CD4-positive, alpha-beta T cell (primary cell): ENCODE data around the gene SOS2. TPM values are rescaled to one million over a fixed set of nuclear protein-coding genes. Genes with fewer than 3 reads are reported as not detected.

ENCODE experiments used
- ATAC-seq: fragments of 200-7000 bp; cut with Tn5 transposase; one replicate; pipeline ENCODE4 v1.10.0; 2022; ENCODE audit warnings: mild to moderate bottlenecking; ENCODE audit not compliant: poor library complexity
- CTCF ChIA-PET: fragments of 350-600 bp; sonication (Branson Sonifier 250); formaldehyde crosslinking; loops from one replicate; lab custom pipeline; 2021; ENCODE audit warnings: antibody characterized with exemption, inconsistent platforms; lab: Charles Lee
- POLR2A ChIA-PET: fragments of 350-600 bp; sonication (Branson Sonifier 250); formaldehyde crosslinking; loops from one replicate; lab custom pipeline; 2021; ENCODE audit warnings: antibody characterized with exemption, inconsistent platforms; lab: Charles Lee
- DNase-seq, 14 experiments: peaks; one replicate each; pipeline ENCODE4 v3.0.0-alpha.2; 2013 to 2020; ENCODE audit warnings: mixed read lengths in 2 of 14
- H3K27ac ChIP-seq, 2 donors: one replicate each; pipeline versions ENCODE4 v1.5.1 to v1.7.0; 2013; ENCODE audit warnings: low read length in 2 of 2, low read depth in 1 of 2, mild to moderate bottlenecking in 1 of 2
- H3K27me3 ChIP-seq, 2 experiments: 1 replicate in 1 of 2; 2 replicates in 1 of 2; pipeline versions ENCODE4 v1.6.1 to v1.7.0; 2013; ENCODE audit warnings: low read length in 2 of 2, control low read depth in 1 of 2, mild to moderate bottlenecking in 1 of 2, moderate library complexity in 1 of 2; ENCODE audit not compliant: insufficient read depth in 2 of 2, control insufficient read depth in 1 of 2
- H3K36me3 ChIP-seq: one replicate; pipeline ENCODE4 v1.6.1; 2013; ENCODE audit warnings: low read length, control low read depth; ENCODE audit not compliant: insufficient read depth
- H3K4me1 ChIP-seq: one replicate; pipeline ENCODE4 v1.6.1; 2013; ENCODE audit warnings: low read length, control low read depth; ENCODE audit not compliant: insufficient read depth
- H3K4me3 ChIP-seq: one replicate; pipeline ENCODE4 v1.5.1; 2013; ENCODE audit warnings: mild to moderate bottlenecking, low read length, moderate library complexity
- H3K9me3 ChIP-seq, 2 experiments: 1 replicate in 1 of 2; 2 replicates in 1 of 2; pipeline versions ENCODE4 v1.6.1 to v1.7.0; 2013; ENCODE audit warnings: low read length in 2 of 2, mild to moderate bottlenecking in 2 of 2, control low read depth in 1 of 2, moderate library complexity in 1 of 2; ENCODE audit not compliant: control insufficient read depth in 1 of 2, insufficient read depth in 1 of 2
- H3K27ac Mint-ChIP-seq: one replicate; pipeline ENCODE4 v1.8.0; 2020; ENCODE audit warnings: mixed read lengths
- H3K27me3 Mint-ChIP-seq: one replicate; pipeline ENCODE4 v1.8.0; 2021; ENCODE audit warnings: mixed read lengths
- H3K36me3 Mint-ChIP-seq: one replicate; pipeline ENCODE4 v1.8.0; 2021; ENCODE audit warnings: low read depth, mixed read lengths
- H3K4me1 Mint-ChIP-seq: one replicate; pipeline ENCODE4 v1.8.0; 2021; ENCODE audit warnings: low read depth, mixed read lengths
- H3K4me3 Mint-ChIP-seq: one replicate; pipeline ENCODE4 v1.8.0; 2020; ENCODE audit warnings: mild to moderate bottlenecking, mixed read lengths
- H3K9me3 Mint-ChIP-seq: one replicate; pipeline ENCODE4 v1.8.0; 2020; ENCODE audit warnings: mixed read lengths
- intact Hi-C, 2 experiments: fragments of 100-400 bp; cut with DNase I in 1 of 2; cut with micrococcal nuclease in 1 of 2; formaldehyde crosslinking; loops; one replicate each; pipeline versions ENCODE4 v1.15.1 to v1.9.0; 2023 to 2025; cut with DNase I, micrococcal nuclease
- total RNA-seq, 174 experiments: library from RNA in 2 of 174; stranded (reverse) in 2 of 174; gene quantifications; one replicate each; pipeline ENCODE4 v1.2.3 and lab custom pipeline; 2021 to 2026
- TF ChIP-seq, protein P1 (sequence below): fragments of 200-600 bp; IDR thresholded peaks from one replicate; pipeline ENCODE4 v1.8.0; 2022; ENCODE audit warnings: antibody characterized with exemption, mild to moderate bottlenecking

The SOS2 gene
- total RNA-seq, 2 experiments from 2014 or later = 53.8 to 56.7 TPM

DNA sequence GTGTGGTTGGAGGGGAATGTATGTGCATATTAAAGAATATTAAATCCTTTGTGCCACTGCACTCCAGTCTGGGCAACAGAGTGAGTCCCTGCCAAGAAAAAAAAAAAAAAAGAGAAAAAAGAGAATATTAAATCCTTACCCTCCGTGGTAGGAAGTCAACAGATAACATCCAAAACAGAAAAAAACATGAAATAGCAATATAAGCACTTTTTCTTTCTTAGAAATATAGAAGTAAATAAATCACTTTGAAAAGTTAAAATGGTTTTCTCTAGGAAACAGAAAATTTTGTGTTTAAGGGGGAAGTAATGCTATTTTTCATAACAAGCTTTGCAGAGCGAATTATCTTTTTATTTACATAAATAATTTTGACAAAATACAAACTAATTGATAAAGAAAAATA lies 17.6 kb downstream of the SOS2 start:
- peaks cover 40% of the 10 kb centered on the region for H3K4me1 Mint-ChIP-seq
- intact Hi-C loops = no loop called here
- ChIA-PET CTCF (interaction anchor here (0.7 kb wide), 1 partner anchor 46 kb away, joined by 3 read pairs; no protein-coding TSS in a partner anchor), POLR2A (interaction anchor here (0.6 kb wide), 1 partner anchor 74 kb away, joined by 3 read pairs; no protein-coding TSS in a partner anchor)
- no peak overlapping the region for H3K27ac Mint-ChIP-seq
- H3K9me3 ChIP-seq = no peaks in the 10 kb centered on the region
- no peaks in the 10 kb centered on the region for H3K4me1 ChIP-seq
- no peak overlapping the region for H3K4me3 ChIP-seq
- H3K4me3 Mint-ChIP-seq = no peak overlapping the region
- no peaks in the 10 kb centered on the region for H3K27me3 ChIP-seq
- DNase-seq (no peak), ATAC-seq (no peak)
- H3K36me3 Mint-ChIP-seq = peaks cover 16% of the 10 kb centered on the region
- H3K27me3 Mint-ChIP-seq = no peaks in the 10 kb centered on the region
- H3K9me3 Mint-ChIP-seq = no peaks in the 10 kb centered on the region
- no peaks in the 10 kb centered on the region for H3K36me3 ChIP-seq
- TF ChIP-seq, protein P1, sequence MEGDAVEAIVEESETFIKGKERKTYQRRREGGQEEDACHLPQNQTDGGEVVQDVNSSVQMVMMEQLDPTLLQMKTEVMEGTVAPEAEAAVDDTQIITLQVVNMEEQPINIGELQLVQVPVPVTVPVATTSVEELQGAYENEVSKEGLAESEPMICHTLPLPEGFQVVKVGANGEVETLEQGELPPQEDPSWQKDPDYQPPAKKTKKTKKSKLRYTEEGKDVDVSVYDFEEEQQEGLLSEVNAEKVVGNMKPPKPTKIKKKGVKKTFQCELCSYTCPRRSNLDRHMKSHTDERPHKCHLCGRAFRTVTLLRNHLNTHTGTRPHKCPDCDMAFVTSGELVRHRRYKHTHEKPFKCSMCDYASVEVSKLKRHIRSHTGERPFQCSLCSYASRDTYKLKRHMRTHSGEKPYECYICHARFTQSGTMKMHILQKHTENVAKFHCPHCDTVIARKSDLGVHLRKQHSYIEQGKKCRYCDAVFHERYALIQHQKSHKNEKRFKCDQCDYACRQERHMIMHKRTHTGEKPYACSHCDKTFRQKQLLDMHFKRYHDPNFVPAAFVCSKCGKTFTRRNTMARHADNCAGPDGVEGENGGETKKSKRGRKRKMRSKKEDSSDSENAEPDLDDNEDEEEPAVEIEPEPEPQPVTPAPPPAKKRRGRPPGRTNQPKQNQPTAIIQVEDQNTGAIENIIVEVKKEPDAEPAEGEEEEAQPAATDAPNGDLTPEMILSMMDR = no peak
- H3K27ac ChIP-seq = no peak overlapping the region

DNA sequence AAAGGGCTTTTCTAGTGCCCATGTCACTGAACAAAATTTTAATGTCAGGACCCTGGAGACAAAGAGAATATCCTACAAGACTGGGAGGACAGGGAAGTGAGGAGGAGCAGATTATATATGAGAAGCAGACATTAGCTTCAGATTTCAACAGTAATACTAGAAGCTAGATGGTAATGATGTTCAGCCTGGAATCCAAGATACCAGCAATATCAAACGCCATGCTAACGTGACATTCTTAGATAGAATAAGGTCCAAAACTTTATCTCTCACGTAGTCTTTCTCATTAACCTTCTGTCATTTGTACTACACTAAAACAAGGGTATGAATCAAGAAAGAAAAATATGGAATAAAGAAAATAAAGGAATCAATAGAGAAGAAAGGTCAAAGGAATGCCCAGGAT lies 18.7 kb downstream of the SOS2 start:
- Histone ChIP-seq H3K4me3 (no peak overlapping the region), H3K4me1 (no peaks in the 10 kb centered on the region), H3K27me3 (no peaks in the 10 kb centered on the region), H3K27ac (no peak overlapping the region), H3K36me3 (no peaks in the 10 kb centered on the region), H3K9me3 (no peaks in the 10 kb centered on the region)
- POLR2A ChIA-PET = no interaction called here
- ATAC-seq = no peak
- TF ChIP-seq, protein P1 = no peak
- peaks cover 10% of the 10 kb centered on the region for H3K36me3 Mint-ChIP-seq
- DNase-seq = no peak
- H3K27ac Mint-ChIP-seq = no peak overlapping the region
- no peaks in the 10 kb centered on the region for H3K9me3 Mint-ChIP-seq
- intact Hi-C loops = no loop called here
- no peaks in the 10 kb centered on the region for H3K27me3 Mint-ChIP-seq
- H3K4me3 Mint-ChIP-seq = no peak overlapping the region
- peaks cover 36% of the 10 kb centered on the region for H3K4me1 Mint-ChIP-seq
- CTCF ChIA-PET = no interaction called here

DNA sequence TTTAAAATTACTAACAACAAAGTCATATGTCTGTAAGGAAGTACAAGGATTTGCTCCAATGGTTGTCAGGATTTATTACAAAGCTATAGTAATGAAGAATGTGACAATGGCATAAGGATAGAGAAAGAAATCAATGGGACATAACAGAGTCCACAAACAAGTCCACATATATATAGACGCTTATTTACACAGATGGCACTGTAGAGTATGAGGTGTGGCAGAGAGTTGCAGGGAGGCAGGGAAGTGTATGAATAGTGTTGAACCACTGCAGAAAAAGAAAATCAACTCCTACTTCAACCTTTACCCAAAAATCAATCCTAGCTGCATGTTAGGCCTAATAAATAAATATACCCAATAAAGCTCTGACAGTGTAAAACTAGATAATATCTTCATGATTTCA lies 21.3 kb downstream of the SOS2 start:
- ATAC-seq (no peak), DNase-seq (no peak)
- no peak overlapping the region for H3K4me3 ChIP-seq
- Mint-ChIP-seq H3K9me3 (no peaks in the 10 kb centered on the region), H3K27me3 (no peaks in the 10 kb centered on the region), H3K4me3 (no peak overlapping the region), H3K27ac (no peak overlapping the region), H3K4me1 (peaks cover 31% of the 10 kb centered on the region), H3K36me3 (peaks cover 1% of the 10 kb centered on the region)
- ChIA-PET POLR2A (no interaction called here), CTCF (interaction anchor here (1.2 to 1.3 kb wide), 2 partner anchors 8 to 9 kb away, joined by 3 to 4 read pairs; no protein-coding TSS in a partner anchor)
- H3K27ac ChIP-seq = no peak overlapping the region
- no peaks in the 10 kb centered on the region for H3K4me1 ChIP-seq
- intact Hi-C loops = no loop called here
- no peaks in the 10 kb centered on the region for H3K27me3 ChIP-seq
- no peaks in the 10 kb centered on the region for H3K36me3 ChIP-seq
- TF ChIP-seq, protein P1 = no peak
- no peaks in the 10 kb centered on the region for H3K9me3 ChIP-seq
